Right kidney (tissue), 1 donor: Measurements from ENCODE around the gene RBKS.
A peak's percentile ranks its signal among the peaks of the same experiment; 100 is the strongest.

Source experiments
- DNase-seq: peaks from one replicate; pipeline ENCODE4 v3.0.0-alpha.2; 2016

RBKS gene

DNA sequence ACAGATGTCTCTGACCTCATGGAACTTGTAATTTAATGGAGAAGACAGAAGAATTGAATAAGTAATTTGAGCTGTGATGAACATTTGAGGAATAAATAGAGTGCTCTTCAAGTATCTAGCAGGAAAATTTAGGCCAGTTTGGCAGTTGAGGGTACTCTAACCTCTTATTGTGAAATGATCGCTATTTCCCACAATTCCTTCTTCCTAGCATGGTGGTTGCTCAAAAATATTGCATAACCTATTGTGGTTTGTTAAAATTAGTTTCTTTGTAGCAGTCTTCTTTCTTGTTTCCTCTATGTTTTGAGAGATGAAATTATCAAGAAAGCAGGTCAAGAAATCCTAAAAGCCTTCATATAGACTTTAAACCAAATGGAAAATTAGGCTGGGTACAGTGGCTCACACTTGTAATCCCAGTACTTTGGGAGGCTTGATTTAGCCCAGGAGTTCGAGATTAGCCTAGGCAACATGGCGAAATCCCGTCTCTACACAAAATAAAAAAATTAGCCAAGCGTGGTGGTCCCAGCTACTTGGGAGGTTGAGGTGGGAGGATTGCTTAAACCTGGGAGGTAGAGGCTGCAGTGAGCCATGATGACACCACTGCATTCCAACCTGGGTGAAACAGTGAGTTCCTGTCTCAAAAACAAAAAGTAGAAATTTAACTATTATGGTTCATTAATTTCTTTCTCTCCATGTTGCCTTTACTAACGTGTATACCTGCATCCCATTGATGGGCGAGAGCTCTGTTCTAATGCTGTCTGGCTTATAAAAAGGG is 58.7 kb downstream of the RBKS start:
- DNase-seq: no peak

DNA sequence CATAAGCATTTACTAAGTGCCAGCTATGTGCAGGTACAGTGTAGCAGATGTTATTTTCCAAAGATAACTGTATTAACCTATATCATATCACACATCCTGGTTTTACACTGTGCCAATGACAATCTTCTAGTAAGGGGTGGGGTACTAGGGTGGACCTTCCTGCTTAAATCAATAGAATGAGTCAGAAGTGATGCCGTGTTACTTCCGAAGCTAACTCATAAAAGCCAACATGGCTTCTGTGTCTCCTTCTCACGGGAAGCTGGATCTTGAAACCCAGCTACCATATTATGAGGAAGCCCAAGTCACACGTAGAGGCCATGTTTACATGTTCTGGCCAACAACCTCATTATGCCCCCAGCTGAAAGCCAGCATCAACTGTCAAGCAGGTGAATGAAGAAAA is 59.5 kb downstream of the RBKS start:
- DNase-seq: no peak

DNA sequence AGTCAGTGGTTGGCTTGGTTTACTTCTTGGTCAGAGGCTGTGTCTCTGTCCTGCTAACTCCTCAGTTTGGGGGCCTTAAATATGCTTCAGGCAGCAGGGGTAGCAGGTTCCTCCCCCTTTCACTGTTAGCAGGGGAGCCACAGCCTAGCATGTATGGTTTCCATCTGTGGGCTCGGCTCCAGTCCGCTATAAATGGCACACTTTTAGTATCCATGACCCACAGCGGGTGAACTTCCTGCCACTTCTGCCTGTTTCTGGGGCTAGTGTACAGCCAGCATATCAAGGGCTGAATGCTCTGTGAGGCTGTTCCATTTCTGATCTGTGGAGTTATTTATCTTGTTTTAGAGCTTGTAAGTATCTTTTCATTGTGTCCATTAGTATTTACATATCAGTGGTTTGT is 60.4 kb downstream of the RBKS start:
- no peak for DNase-seq

DNA sequence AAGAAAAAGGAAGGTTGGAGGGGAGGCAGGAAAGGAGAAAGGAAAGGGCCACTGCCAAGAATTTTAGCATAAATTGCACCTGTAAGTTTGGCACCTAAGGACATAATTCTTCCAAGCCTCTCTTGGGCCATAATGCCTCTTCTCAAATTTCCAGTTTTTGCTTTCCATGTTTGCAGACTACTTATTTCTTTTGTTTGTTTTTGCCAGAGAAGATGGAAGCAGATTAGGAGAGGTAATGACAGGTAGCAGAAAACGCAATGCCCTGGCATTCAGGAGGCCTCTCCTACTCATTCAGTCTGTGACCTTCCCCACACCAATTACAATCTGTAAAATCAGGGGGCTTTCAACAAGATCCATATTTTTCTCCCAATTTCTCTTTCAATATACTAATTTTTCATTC is 61.9 kb downstream of the RBKS start:
- DNase-seq: no peak

DNA sequence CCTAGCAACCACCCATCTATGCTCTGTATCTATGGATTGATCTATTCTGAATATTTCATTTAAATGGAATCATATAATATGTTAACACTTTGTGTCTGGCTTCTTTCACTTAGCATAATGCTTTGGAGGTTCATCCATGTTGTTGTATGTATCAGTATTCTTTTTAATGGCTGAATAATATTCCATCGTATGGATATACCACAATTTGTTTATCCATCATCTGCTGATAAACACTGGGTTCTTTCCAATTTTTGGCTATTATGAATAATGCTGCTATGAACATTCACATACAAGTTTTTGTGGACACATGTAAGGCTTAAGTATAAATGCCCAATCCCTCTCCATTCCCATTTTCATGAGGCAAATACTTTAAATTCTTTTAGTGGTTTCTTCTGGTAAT is 65.8 kb downstream of the RBKS start:
- DNase-seq: no peak

DNA sequence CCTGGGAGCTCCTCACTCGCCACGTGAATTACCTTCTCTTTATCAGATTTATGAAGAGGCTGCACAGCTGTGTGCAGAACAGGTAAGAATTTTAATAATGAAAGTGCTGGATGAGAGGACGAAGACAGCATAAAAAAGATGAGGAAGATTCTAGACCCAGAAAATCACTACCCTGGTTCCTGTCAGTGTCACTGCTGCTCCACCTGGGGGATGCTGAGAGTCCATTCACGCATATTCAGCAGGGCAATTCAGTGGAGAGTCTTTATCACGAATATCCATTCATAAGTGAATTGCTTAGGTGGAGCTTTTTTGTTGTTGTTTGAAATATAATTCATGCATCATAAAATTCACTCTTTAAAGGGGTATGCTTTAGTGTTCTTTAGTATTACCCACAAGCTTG is 66.6 kb downstream of the RBKS start:
- no peak for DNase-seq

DNA sequence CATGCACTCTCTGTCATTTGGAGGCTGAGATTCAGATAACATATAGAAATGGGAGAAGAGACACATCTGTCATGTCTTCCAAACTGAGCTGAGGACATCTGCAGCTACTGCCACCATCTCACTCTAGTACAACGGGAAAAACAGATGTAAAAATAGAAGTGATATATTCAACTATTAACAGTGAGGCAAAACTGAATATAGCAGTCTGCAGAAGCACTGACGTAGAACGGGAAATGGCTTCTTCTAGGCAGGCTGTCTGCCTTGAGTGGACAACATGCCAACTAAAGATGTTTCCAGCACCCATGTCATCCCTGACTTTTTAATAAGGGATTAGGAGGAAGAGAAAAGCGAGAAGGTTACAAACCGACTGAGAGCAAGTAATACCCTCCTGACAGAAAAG is 67.1 kb downstream of the RBKS start:
- DNase-seq: no peak

DNA sequence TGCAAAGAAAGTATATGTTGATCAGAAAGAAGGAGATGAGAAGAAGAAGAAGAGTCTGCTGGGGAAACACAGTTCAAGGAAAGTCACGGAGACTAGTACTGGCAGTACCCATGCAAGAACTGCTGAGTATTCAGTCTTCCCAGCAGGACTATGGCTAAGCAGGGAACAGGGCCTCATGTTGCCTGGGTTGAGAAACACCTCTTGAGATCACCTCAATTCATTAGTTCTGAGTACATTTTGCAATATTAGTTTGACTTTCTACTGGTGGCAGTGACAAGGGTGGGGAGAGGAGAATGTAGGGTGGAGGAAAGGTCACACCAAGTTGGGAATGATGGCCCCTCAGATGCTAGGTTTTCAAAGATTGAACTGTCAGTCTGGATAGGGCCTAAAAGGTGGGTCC is 68.1 kb downstream of the RBKS start:
- no peak for DNase-seq

DNA sequence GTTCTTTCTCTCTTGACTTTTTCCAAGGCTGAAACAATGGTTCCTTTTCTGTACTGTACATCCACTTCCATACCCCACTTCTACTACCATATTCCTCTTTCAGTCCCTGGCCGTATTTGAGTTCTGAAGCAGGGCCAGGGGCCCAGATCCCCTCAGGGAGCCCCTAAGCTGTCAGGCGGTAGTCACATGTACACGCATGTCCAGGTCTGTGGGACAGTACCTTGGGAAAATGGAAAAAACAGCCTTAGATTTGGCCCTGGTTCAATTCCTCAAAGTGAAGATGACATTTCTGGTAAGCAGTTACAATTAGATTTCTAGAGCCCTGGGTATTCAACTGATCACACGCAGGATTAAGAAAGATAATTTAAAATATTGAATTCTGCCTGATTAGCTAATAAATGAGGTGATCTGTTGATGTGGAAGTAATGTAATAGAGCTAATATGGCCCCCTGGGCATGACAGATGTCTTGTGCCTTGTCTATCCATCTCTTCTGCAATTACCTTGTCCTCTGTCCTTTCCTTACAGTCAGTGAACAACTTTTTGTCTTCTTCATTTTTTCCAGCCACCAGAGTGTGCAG is 74.2 kb downstream of the RBKS start:
- no peak for DNase-seq

DNA sequence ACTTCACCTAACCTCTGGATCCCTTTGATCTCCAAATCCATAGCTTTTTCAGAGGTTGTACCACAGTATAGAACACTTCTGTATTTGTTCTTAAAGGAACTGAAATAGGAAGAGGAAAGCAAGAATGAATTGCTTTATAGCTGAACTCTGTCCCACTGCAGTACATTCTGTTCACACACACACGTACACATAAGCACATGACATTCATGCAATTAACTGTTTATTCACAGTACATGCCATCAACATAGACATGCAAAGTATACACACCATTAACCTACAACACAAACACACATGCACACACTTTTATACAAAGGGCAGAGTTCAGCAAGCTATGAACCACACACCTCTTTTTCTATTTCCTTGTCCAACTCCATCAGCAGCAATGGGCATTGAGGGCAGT is 75.4 kb downstream of the RBKS start:
- no peak for DNase-seq

DNA sequence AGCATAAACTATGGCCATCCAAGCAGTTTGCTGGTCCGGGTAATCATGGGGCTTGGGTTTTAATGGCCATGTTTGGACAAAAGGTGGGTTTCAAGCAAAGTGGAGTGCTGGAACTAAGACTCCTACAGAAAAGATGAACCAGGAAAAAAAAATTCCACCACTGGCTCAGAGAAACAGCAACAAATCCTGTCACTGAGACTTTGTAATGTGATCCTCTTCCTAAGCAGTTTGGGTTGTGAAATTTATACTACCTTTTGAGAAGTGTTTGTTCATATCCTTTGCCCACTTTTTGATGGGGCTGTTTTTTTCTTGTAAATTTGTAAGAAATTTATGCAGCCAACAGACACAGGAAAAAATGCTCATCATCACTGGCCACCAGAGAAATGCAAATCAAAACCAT is 78.4 kb downstream of the RBKS start:
- DNase-seq: no peak

DNA sequence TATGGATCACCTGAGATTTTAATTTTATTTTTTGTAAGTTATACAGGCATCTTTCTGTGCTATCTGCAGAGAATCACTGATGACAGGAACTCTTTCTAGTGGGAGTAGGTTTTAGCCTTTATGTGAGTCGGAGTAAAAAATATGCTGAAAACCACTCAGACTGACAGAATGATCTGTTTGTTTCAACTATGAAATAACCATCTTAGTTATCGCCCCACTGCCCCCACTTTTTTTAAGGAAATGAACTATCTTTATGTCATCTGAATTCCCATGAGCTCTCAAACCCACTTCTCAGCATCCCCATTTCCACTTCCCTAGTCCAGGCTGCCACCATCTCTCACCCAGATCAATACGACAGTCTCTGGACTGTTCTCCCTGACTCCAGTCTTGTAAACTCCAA is 79.7 kb downstream of the RBKS start:
- DNase-seq: no peak

DNA sequence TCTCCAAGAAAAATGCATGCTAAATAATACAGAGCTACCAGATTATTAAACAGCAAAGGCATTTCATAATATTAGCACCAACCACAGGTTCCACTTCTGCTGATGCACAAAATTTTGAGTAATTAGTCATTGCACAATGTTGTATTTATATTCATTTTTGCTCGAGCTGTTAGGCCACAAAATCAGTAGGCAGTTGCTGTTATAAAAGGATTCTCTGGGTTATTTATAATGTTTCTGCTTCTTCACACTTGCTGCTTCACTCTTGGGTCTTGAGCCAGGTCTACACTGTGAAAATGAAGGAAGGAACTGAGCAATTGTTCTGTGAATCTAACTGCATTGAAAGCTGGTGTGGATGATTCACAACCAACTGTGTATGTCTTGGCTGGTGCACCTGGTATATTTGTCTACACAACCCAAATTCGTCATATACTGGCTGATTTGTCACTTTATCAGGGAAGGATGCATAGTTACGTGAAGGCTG is 80.4 kb downstream of the RBKS start:
- DNase-seq: no peak

DNA sequence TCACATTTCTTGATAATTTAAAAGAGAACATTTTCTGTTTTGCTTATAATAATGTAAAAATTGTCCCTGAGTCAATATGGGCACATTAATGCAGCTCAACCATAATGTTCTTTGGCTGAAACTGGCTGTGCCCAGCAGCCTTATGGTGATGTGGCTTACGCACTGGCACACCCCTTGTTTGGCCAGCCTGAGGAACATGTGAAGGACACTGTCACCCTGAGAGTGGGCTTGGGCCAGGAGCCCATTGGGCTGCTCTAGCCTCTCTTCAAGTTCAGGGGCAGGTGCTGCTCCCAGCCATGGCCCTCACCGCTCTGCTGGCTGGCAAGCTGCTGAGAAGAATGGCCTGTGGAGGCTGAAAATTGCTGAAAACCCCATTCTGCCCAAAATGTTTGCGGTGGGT is 81.2 kb downstream of the RBKS start:
- DNase-seq: no peak

DNA sequence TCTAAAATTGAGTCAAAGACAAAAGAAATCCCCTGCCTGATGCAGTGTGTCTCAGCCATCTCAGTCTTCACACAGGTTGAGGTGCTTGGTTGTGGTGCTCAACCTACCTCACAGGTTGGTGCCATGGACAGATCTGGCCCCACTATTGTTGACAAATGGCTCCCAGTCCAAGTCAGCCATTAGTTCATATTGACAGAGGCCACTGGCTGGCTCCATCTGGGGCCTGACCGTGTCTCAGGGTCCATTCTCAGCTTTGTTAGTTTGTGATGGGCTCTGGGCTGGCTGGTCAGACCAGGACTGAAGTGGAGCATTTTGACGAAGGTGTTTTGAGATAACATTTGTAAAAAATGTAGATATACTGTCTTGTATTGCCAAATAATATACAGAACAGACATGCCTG is 81.8 kb downstream of the RBKS start:
- DNase-seq: no peak

DNA sequence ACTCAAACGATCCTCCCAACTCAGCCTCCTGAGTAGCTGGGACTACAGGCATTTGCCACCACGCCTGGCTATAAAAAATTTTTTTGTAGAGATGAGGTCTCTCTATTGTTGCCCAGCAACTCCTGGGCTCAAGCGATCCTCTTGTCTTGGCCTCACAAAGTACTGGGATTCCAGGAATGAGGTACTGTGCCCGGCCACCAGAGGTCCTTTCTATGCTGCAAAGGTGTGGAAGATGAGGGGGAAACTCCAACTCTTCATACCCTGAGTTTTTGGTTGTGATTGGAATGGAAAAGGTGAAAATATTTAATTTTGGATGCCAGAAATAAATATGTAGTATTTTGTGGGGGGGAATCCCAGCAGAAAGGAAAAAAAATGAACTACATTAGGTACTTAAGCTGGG is 82.7 kb downstream of the RBKS start:
- no peak for DNase-seq

DNA sequence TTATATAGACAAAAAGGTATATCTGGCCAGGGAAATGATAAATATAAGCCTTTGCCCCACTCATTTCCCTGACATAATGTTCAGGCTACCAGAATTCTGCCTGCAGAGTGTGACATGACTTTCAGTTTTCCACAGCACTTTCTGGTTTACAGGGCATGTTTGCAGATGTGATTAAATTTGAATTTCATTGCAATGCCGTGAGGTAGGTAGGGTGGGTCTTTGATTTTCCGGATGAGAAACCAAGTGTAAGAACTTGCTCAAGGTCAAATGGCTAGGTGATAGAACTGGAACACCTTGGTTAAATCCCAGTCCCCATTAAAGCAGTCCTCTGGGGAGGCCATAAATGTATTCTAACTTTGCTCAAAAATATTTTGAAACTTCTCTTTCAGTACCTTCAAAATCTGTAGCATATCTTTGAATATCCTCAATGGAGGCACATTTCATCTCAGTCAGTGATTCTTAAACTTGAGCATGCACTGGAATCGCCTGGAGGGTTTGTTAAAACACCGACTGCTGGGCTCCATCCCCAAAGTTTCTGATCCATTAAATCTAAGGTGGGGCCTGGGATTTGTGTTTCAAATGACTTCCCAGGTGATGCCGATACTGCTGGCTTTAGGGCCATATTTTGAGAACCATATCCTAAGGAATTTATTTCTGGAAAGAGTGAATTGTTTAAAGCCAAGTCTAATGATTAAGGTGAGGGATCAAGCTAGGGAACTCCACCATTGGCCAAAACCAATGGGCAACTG is 83.7 kb downstream of the RBKS start:
- peak; percentile 18 for DNase-seq

DNA sequence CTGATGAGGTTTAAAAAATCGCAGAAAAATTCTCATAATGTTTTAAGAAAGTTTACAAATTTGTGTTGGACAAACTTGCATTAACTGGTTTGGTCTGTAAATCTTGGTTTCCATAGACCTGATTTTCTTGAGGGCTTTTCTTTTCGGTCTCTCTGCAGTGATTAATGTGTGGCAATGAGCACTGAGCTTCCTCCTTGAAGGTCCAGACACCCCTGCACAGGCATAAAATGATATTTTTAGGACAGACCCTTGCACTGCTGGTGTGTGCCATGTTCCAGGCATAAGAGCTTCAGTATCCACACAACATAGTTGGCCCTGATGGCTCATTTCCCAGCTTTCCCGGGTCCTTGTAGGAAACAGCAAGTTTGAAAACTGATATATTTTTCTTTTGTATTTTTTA is 85.0 kb downstream of the RBKS start:
- no peak for DNase-seq

DNA sequence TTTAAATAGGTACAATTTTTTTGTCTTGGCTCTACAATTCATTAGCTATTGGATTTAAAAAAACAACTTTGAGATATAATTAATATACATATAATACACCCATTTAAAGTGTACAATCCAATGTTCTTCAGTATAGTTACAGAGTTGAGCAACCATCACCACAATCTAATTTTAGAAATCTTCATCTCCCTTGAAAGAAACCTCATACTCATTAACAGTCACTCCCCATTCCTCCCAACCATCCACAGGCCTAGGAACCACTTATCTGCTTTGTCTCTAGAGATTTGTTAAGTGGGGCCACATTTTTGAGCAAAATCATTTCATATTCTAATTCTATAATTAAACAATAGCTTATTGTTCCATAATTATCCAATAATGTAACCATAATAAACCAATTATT is 86.0 kb downstream of the RBKS start:
- DNase-seq: no peak

DNA sequence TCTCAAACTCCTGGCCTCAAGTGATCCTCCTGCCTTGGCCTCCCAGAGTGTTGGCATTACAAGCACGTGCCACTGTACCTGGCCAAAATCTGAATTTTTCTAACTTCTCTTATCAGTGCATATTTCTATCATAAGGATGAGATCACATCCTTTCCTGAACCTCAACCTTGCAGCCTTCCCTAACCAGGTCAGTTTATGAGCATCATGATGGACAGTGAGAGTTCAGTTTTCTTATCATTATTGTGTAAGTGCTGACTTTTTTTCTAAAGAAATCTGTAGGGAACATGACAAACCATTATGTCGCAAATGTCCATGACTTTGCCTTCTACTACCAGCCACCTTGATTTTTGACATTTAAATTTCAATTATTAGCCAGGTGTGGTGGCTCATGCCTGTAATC is 87.1 kb downstream of the RBKS start:
- DNase-seq: no peak

DNA sequence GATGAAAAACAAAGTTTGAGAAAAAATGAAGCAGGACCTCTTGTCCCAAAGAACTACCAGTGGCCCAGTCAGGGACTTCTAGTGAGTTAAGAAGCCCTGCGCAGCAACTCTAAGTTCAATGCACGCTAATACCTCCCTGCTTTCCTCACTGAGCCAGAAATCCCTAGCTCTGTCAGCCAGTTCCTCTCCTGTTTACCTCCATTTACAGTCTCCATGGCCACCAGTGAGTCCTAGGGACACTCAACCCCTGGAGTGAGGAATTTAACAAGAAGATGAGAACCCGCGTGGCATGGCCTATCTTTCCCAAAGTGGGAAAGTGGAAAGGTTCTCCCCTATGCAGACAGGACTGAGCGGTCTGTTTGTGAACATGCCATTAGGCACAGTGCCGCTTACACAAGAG is 87.6 kb downstream of the RBKS start:
- DNase-seq: no peak

DNA sequence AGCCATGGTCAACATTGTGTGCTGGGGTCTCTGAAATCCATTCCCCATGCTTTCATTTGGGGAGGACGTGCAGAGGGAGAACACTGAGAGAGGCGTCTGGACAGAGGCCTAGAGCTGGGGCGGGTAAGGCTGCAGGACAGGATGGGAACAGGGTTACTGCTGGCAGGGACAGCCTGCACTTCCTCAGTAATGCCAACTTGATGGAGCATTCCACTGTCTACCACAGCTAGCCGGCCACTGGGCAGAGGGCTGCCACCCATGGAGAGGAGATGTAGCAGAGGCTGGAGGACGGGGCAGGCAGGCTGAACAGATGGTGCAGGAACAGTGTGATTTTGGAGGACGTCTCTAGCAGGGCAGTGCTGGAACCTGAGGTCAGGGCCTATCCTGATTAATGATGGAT is 89.3 kb downstream of the RBKS start:
- DNase-seq: no peak

DNA sequence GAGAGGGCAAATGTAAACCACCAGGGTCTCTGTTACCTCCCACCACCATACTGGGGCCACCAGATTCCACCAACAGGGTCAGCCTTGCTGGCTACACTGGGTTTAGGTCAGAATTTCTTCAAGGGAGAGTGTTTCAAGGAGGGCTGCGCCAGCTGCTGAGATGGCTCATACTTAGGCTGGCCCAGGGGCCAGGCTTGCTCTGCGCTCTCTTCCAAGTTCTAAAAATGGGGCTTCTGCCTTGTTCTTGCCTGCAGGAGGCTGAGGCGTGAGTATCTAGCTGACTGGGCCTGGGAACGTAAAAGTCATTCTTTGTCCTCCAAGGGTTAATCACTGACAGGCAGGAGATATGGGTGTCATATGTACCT is 90.6 kb downstream of the RBKS start:
- DNase-seq: no peak
